ENCODE results near the gene ATP6V1G1. TPM values are rescaled to one million over a fixed set of nuclear protein-coding genes. Genes with fewer than 3 reads are reported as not detected.

Gene ATP6V1G1
- total RNA-seq, 2 experiments from 2014 or later = 144 to 148 TPM

- Mint-ChIP-seq H3K9me3 (no peaks in the 10 kb centered on the region), H3K4me3 (no peak overlapping the region), H3K36me3 (ENCODE audit: low read depth) (peaks cover 89% of the 10 kb centered on the region), H3K27ac (no peak overlapping the region), H3K27me3 (no peaks in the 10 kb centered on the region), H3K4me1 (ENCODE audit: low read depth) (no peaks in the 10 kb centered on the region)
- intact Hi-C loops (cut with DNase I, micrococcal nuclease) = no loop called here
- ATAC-seq (ENCODE audit: poor library complexity) (no peak), DNase-seq (no peak)
- Histone ChIP-seq H3K27ac (ENCODE audit: low read depth in 1 of 2, low read length in 2 of 2) (no peak overlapping the region), H3K4me1 (ENCODE audit: insufficient read depth, low read length) (no peaks in the 10 kb centered on the region), H3K36me3 (ENCODE audit: insufficient read depth, low read length) (peaks cover 62% of the 10 kb centered on the region), H3K9me3 (ENCODE audit: control insufficient read depth in 1 of 2, insufficient read depth in 1 of 2, low read length in 2 of 2) (no peaks in the 10 kb centered on the region), H3K4me3 (ENCODE audit: low read length) (no peak overlapping the region), H3K27me3 (ENCODE audit: control insufficient read depth in 1 of 2, insufficient read depth in 2 of 2, low read length in 2 of 2) (no peaks in the 10 kb centered on the region)
- POLR2A ChIA-PET = no interaction called here
- no peak for TF ChIP-seq CTCF (IDR thresholded peaks at IDR 0.05)
- CTCF ChIA-PET = no interaction called here
These were observed 40.0 kb downstream of the ATP6V1G1 start for GRCh38 chr9:114627553-114627952.

- TF ChIP-seq CTCF (IDR thresholded peaks at IDR 0.05) = no peak
- Histone ChIP-seq H3K4me3 (ENCODE audit: low read length) (no peak overlapping the region), H3K27ac (ENCODE audit: low read depth in 1 of 2, low read length in 2 of 2) (no peak overlapping the region), H3K9me3 (ENCODE audit: control insufficient read depth in 1 of 2, insufficient read depth in 1 of 2, low read length in 2 of 2) (no peaks in the 10 kb centered on the region), H3K36me3 (ENCODE audit: insufficient read depth, low read length) (peaks cover 72% of the 10 kb centered on the region), H3K27me3 (ENCODE audit: control insufficient read depth in 1 of 2, insufficient read depth in 2 of 2, low read length in 2 of 2) (no peaks in the 10 kb centered on the region), H3K4me1 (ENCODE audit: insufficient read depth, low read length) (no peaks in the 10 kb centered on the region)
- ChIA-PET CTCF (no interaction called here), POLR2A (no interaction called here)
- Mint-ChIP-seq H3K27ac (no peak overlapping the region), H3K27me3 (no peaks in the 10 kb centered on the region), H3K9me3 (no peaks in the 10 kb centered on the region), H3K4me1 (ENCODE audit: low read depth) (no peaks in the 10 kb centered on the region), H3K4me3 (no peak overlapping the region), H3K36me3 (ENCODE audit: low read depth) (peaks cover 90% of the 10 kb centered on the region)
- ATAC-seq (ENCODE audit: poor library complexity) (no peak), DNase-seq (no peak)
- intact Hi-C loops (cut with DNase I, micrococcal nuclease) = no loop called here
These were observed 42.1 kb downstream of the ATP6V1G1 start for GRCh38 chr9:114629563-114630090.

- ATAC-seq (ENCODE audit: poor library complexity) = no peak
- Mint-ChIP-seq H3K4me3 (no peak overlapping the region), H3K27me3 (no peaks in the 10 kb centered on the region), H3K36me3 (ENCODE audit: low read depth) (peaks cover 92% of the 10 kb centered on the region), H3K27ac (no peak overlapping the region), H3K4me1 (ENCODE audit: low read depth) (no peaks in the 10 kb centered on the region), H3K9me3 (no peaks in the 10 kb centered on the region)
- Histone ChIP-seq H3K9me3 (ENCODE audit: control insufficient read depth in 1 of 2, insufficient read depth in 1 of 2, low read length in 2 of 2) (no peaks in the 10 kb centered on the region), H3K4me1 (ENCODE audit: insufficient read depth, low read length) (no peaks in the 10 kb centered on the region), H3K27ac (ENCODE audit: low read depth in 1 of 2, low read length in 2 of 2) (no peak overlapping the region), H3K36me3 (ENCODE audit: insufficient read depth, low read length) (peaks cover 75% of the 10 kb centered on the region), H3K4me3 (ENCODE audit: low read length) (no peak overlapping the region), H3K27me3 (ENCODE audit: control insufficient read depth in 1 of 2, insufficient read depth in 2 of 2, low read length in 2 of 2) (no peaks in the 10 kb centered on the region)
- CTCF ChIA-PET = no interaction called here
- POLR2A ChIA-PET = no interaction called here
- DNase-seq = no peak
- intact Hi-C loops (cut with DNase I, micrococcal nuclease) = no loop called here
- no peak for TF ChIP-seq CTCF (IDR thresholded peaks at IDR 0.05)
These were observed 43.6 kb downstream of the ATP6V1G1 start for GRCh38 chr9:114631166-114631565.

Measured in CD4-positive, alpha-beta T cell (primary cell).